Liver (tissue), 9 donors: ENCODE data around the gene CCDC33. TPM values are rescaled to one million over a fixed set of nuclear protein-coding genes. Genes with fewer than 3 reads are reported as not detected.

Experiments
- DNase-seq: peaks from one replicate; pipeline ENCODE4 v3.0.0-alpha.2; 2017; ENCODE audit warnings: low spot score
- H3K27ac ChIP-seq, 2 donors: one replicate each; pipeline ENCODE4 v1.7.0; 2013; ENCODE audit warnings: inconsistent platforms in 2 of 2, low read length in 2 of 2, control low read depth in 1 of 2, low read depth in 1 of 2, mild to moderate bottlenecking in 1 of 2
- H3K27me3 ChIP-seq, 4 donors: one replicate each; pipeline versions ENCODE4 v1.6.1 to v1.7.0; 2013; ENCODE audit warnings: low read length in 3 of 4, inconsistent platforms in 1 of 4, mild to moderate bottlenecking in 1 of 4, moderate library complexity in 1 of 4; ENCODE audit not compliant: control insufficient read depth in 4 of 4, insufficient read depth in 4 of 4
- H3K36me3 ChIP-seq, 4 donors: one replicate each; pipeline versions ENCODE4 v1.6.1 to v1.7.0; 2013; ENCODE audit warnings: low read length in 3 of 4, mild to moderate bottlenecking in 3 of 4, low read depth in 1 of 4, moderate library complexity in 1 of 4; ENCODE audit not compliant: control insufficient read depth in 4 of 4, insufficient read depth in 3 of 4
- H3K4me1 ChIP-seq, 4 donors: one replicate each; pipeline versions ENCODE4 v1.6.1 to v1.7.0; 2013; ENCODE audit warnings: low read length in 3 of 4, mild to moderate bottlenecking in 3 of 4, moderate library complexity in 1 of 4; ENCODE audit not compliant: control insufficient read depth in 4 of 4, insufficient read depth in 4 of 4
- H3K4me3 ChIP-seq, 3 donors: one replicate each; pipeline versions ENCODE4 v1.6.1 to v1.7.0; 2013; ENCODE audit warnings: low read length in 3 of 3, control low read depth in 1 of 3, low read depth in 1 of 3, mild to moderate bottlenecking in 1 of 3
- H3K9ac ChIP-seq, 2 donors: one replicate each; pipeline ENCODE4 v1.7.0; 2013; ENCODE audit warnings: low read length in 2 of 2, mild to moderate bottlenecking in 2 of 2, moderate library complexity in 2 of 2, control low read depth in 1 of 2, low read depth in 1 of 2
- H3K9me3 ChIP-seq, 4 donors: one replicate each; pipeline versions ENCODE4 v1.6.1 to v1.7.0; 2013; ENCODE audit warnings: low read length in 3 of 4; ENCODE audit not compliant: control insufficient read depth in 4 of 4
- EGR1 ChIP-seq, 2 donors: IDR thresholded peaks; 2 replicates each; pipeline ENCODE4 v1.6.1; 2016 to 2018; ENCODE audit warnings: antibody characterized with exemption in 2 of 2, low read depth in 2 of 2
- FOXA1 ChIP-seq: IDR thresholded peaks from 2 replicates; pipeline ENCODE4 v1.6.1; 2016; ENCODE audit warnings: antibody characterized with exemption
- FOXA2 ChIP-seq: IDR thresholded peaks from 2 replicates; pipeline ENCODE4 v1.6.1; 2016; ENCODE audit warnings: antibody characterized with exemption
- GABPA ChIP-seq, 2 donors: IDR thresholded peaks in 1 of 2; conservative IDR thresholded peaks in 1 of 2; 2 replicates each; pipeline ENCODE4 v1.6.1; 2016; ENCODE audit warnings: antibody characterized with exemption in 2 of 2, mild to moderate bottlenecking in 1 of 2, moderate library complexity in 1 of 2
- HNF4A ChIP-seq, 2 donors: conservative IDR thresholded peaks; 2 replicates each; pipeline ENCODE4 v1.6.1; 2016; ENCODE audit warnings: antibody characterized with exemption in 2 of 2, mild to moderate bottlenecking in 2 of 2
- JUND ChIP-seq, 2 donors: IDR thresholded peaks; 2 replicates each; pipeline ENCODE4 v1.6.1; 2016; ENCODE audit warnings: antibody characterized with exemption in 2 of 2
- MAX ChIP-seq: IDR thresholded peaks from 2 replicates; pipeline ENCODE4 v1.6.1; 2016; ENCODE audit warnings: antibody characterized with exemption
- NR2F2 ChIP-seq: IDR thresholded peaks from 2 replicates; pipeline ENCODE4 v1.6.1; 2016; ENCODE audit warnings: antibody characterized with exemption
- RAD21 ChIP-seq, 2 donors: IDR thresholded peaks; 2 replicates each; pipeline ENCODE4 v1.6.1; 2016; ENCODE audit warnings: antibody characterized with exemption in 2 of 2, mild to moderate bottlenecking in 2 of 2
- RXRA ChIP-seq, 2 donors: IDR thresholded peaks; 2 replicates each; pipeline ENCODE4 v1.6.1; 2017 to 2018; ENCODE audit warnings: antibody characterized with exemption in 2 of 2, mild to moderate bottlenecking in 1 of 2
- SP1 ChIP-seq: IDR thresholded peaks from 2 replicates; pipeline ENCODE4 v1.6.1; 2018; ENCODE audit warnings: antibody characterized with exemption, mild to moderate bottlenecking
- TAF1 ChIP-seq: conservative IDR thresholded peaks from 2 replicates; pipeline ENCODE4 v1.6.1; 2016; ENCODE audit warnings: antibody characterized with exemption, mild to moderate bottlenecking
- WGBS: extraction: QIAGEN DNeasy Blood & Tissue Kit; methylation state at CpG from one replicate; pipeline ENCODE4 v1.1.7; 2013; 5-methylcytosine and 5-hydroxymethylcytosine counted together
- polyA plus RNA-seq, 2 donors: library from polyadenylated mRNA; stranded (reverse) in 1 of 2; unstranded in 1 of 2; fragments of 200-250 nt in 1 of 2; fragments of >200 nt in 1 of 2; fragmentation: Nextera tagmentation in 1 of 2; extraction: Ambion mirVana in 1 of 2; gene quantifications; one replicate each; pipeline versions ENCODE4 v1.2.1 to v1.2.3, GENCODE V29; 2013 to 2015
- total RNA-seq, 2 donors: library from RNA; depleted of rRNA; stranded (reverse); fragments of >200 nt; gene quantifications; one replicate each; pipeline ENCODE4 v1.2.3, GENCODE V29; 2014
- TF ChIP-seq, protein P1 (sequence below): fragments of 150-350 bp; IDR thresholded peaks from 2 replicates; pipeline ENCODE4 v1.5.1; 2017; ENCODE audit warnings: improper control_type of control experiment, low read depth, low read length; ENCODE audit not compliant: missing input control
- TF ChIP-seq, protein P2 (sequence below): IDR thresholded peaks from 2 replicates; pipeline ENCODE4 v1.6.1; 2016; ENCODE audit warnings: antibody characterized with exemption, mild to moderate bottlenecking
- donor health status: healthy.
- donor health status: healthy.
- donor health status: healthy.
- donor health status: healthy.
- donor health status: healthy.

The CCDC33 gene
- total and polyA plus RNA-seq, 4 donors, result not detected

GRCh38 chr15:74330861-74331408 is 94.8 kb downstream of the CCDC33 start (continued):
- TF ChIP-seq, protein P1, sequence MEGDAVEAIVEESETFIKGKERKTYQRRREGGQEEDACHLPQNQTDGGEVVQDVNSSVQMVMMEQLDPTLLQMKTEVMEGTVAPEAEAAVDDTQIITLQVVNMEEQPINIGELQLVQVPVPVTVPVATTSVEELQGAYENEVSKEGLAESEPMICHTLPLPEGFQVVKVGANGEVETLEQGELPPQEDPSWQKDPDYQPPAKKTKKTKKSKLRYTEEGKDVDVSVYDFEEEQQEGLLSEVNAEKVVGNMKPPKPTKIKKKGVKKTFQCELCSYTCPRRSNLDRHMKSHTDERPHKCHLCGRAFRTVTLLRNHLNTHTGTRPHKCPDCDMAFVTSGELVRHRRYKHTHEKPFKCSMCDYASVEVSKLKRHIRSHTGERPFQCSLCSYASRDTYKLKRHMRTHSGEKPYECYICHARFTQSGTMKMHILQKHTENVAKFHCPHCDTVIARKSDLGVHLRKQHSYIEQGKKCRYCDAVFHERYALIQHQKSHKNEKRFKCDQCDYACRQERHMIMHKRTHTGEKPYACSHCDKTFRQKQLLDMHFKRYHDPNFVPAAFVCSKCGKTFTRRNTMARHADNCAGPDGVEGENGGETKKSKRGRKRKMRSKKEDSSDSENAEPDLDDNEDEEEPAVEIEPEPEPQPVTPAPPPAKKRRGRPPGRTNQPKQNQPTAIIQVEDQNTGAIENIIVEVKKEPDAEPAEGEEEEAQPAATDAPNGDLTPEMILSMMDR, result no peak
- no peak for TF ChIP-seq HNF4A (conservative IDR thresholded peaks at IDR 0.05)

DNA sequence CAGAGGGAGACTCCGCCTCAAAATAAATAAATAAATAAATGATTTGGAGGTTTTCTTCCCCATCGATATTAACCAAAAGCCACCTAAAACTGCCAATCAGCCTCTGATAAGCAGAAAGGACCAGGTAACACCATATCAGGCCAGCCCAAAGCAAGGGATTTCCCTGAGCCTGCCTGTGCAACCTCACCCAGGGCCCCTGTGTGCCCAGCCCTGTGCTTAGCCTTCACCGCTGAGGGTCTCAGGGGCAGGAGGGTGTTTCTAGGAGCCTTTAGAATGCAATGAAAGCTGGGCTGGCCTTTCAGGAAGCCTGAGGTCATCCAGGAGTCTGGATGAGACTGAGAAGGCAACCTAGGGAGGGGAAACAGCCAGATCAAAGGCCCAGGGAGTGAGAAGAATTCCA is 95.9 kb downstream of the CCDC33 start:
- no peaks in the 10 kb centered on the region for H3K9me3 ChIP-seq
- H3K27ac ChIP-seq, result no peak overlapping the region
- DNase-seq, result no peak
- 94% methylated on average over 3 of the region's 3 CpGs for WGBS
- no peak overlapping the region for H3K4me3 ChIP-seq
- H3K36me3 ChIP-seq, result no peaks in the 10 kb centered on the region
- TF ChIP-seq RAD21 (IDR thresholded peaks at IDR 0.05) (no peak), JUND (IDR thresholded peaks at IDR 0.05) (no peak), GABPA (IDR thresholded peaks at IDR 0.05 in 1 of 2, conservative IDR thresholded peaks at IDR 0.05 in 1 of 2) (no peak), FOXA1 (no peak), TAF1 (no peak), MAX (no peak), FOXA2 (no peak), EGR1 (IDR thresholded peaks at IDR 0.05; ENCODE audit: low read depth in 2 of 2) (no peak), SP1 (no peak), RXRA (IDR thresholded peaks at IDR 0.05) (no peak)
- TF ChIP-seq, protein P2, sequence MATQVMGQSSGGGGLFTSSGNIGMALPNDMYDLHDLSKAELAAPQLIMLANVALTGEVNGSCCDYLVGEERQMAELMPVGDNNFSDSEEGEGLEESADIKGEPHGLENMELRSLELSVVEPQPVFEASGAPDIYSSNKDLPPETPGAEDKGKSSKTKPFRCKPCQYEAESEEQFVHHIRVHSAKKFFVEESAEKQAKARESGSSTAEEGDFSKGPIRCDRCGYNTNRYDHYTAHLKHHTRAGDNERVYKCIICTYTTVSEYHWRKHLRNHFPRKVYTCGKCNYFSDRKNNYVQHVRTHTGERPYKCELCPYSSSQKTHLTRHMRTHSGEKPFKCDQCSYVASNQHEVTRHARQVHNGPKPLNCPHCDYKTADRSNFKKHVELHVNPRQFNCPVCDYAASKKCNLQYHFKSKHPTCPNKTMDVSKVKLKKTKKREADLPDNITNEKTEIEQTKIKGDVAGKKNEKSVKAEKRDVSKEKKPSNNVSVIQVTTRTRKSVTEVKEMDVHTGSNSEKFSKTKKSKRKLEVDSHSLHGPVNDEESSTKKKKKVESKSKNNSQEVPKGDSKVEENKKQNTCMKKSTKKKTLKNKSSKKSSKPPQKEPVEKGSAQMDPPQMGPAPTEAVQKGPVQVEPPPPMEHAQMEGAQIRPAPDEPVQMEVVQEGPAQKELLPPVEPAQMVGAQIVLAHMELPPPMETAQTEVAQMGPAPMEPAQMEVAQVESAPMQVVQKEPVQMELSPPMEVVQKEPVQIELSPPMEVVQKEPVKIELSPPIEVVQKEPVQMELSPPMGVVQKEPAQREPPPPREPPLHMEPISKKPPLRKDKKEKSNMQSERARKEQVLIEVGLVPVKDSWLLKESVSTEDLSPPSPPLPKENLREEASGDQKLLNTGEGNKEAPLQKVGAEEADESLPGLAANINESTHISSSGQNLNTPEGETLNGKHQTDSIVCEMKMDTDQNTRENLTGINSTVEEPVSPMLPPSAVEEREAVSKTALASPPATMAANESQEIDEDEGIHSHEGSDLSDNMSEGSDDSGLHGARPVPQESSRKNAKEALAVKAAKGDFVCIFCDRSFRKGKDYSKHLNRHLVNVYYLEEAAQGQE, result no peak
- no peaks in the 10 kb centered on the region for H3K27me3 ChIP-seq
- no peak overlapping the region for H3K9ac ChIP-seq
- no peaks in the 10 kb centered on the region for H3K4me1 ChIP-seq

GRCh38 chr15:74332611-74333010 is 96.5 kb downstream of the CCDC33 start:
- no peak for DNase-seq
- H3K27me3 ChIP-seq, result no peaks in the 10 kb centered on the region
- no peaks in the 10 kb centered on the region for H3K9me3 ChIP-seq
- H3K27ac ChIP-seq, result no peak overlapping the region
- no peak overlapping the region for H3K9ac ChIP-seq
- no peaks in the 10 kb centered on the region for H3K4me1 ChIP-seq
- H3K36me3 ChIP-seq, result no peaks in the 10 kb centered on the region
- no peak for TF ChIP-seq JUND (IDR thresholded peaks at IDR 0.05)
- TF ChIP-seq NR2F2, result no peak
- WGBS, result 89% methylated on average over 10 of the region's 10 CpGs
- H3K4me3 ChIP-seq, result no peak overlapping the region
